ENCODE results near the gene SPG7.

- TF ChIP-seq CTCF (conservative IDR thresholded peaks at IDR 0.05 in 1 of 2, IDR thresholded peaks at IDR 0.05 in 1 of 2; ENCODE audit: low read depth in 1 of 2, low read length in 2 of 2): no peak
- TF ChIP-seq EZH2 (IDR thresholded peaks at IDR 0.05; ENCODE audit: low read length, missing control alignments): no peak
Observed at GRCh38 chr16:89505204-89506112, 2.7 kb upstream of the SPG7 start.
